Measurements from ENCODE around the gene DGKI. TPM values are rescaled to one million over a fixed set of nuclear protein-coding genes. Genes with fewer than 3 reads are reported as not detected.

Gene DGKI
- total RNA-seq, 3 donors from 2014 or later (not counting 1 experiment from before 2014, with no cell fraction given) = 0.53 TPM; not detected in 2

DNA sequence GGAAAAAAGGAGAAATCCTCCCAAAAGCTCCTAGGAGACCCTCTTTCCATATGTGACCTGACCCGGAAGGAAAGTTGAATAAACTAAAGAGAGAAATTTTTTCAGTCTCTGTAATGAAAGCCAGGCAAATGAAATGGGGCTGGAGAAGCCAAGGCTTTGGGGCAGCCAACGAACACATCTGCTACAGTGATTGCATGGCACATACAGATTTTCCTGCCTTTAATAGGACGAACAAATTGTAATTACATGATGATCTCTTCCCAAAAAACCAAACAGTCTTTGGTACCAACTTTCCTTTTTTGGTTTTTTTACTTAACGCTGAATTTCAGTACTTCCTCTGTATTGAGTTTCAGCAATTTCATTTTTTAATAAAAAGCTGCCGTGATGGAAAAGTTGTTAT is 479.8 kb downstream of the DGKI start:
- intact Hi-C loops (cut with micrococcal nuclease) = no loop called here
- H3K4me1 ChIP-seq (ENCODE audit: control insufficient read depth, insufficient read depth, low read length) = no peaks in the 10 kb centered on the region
- H3K27me3 Mint-ChIP-seq (ENCODE audit: low read depth in 2 of 2) = no peaks in the 10 kb centered on the region
- WGBS (ENCODE audit: insufficient coverage) = 81% methylated on average over 4 of the region's 5 CpGs
- no peaks in the 10 kb centered on the region for H3K4me1 Mint-ChIP-seq
- H3K27ac ChIP-seq (ENCODE audit: low read length) = no peak overlapping the region
- H3K36me3 Mint-ChIP-seq = peaks cover 6% of the 10 kb centered on the region
- H3K36me3 ChIP-seq (ENCODE audit: control insufficient read depth, insufficient read depth, low read length) = no peaks in the 10 kb centered on the region
- H3K9me3 ChIP-seq (ENCODE audit: control insufficient read depth, insufficient read depth, low read length) = peaks cover 3% of the 10 kb centered on the region
- DNase-seq = no peak
- H3K4me3 Mint-ChIP-seq = no peak overlapping the region
- TF ChIP-seq, protein P1, sequence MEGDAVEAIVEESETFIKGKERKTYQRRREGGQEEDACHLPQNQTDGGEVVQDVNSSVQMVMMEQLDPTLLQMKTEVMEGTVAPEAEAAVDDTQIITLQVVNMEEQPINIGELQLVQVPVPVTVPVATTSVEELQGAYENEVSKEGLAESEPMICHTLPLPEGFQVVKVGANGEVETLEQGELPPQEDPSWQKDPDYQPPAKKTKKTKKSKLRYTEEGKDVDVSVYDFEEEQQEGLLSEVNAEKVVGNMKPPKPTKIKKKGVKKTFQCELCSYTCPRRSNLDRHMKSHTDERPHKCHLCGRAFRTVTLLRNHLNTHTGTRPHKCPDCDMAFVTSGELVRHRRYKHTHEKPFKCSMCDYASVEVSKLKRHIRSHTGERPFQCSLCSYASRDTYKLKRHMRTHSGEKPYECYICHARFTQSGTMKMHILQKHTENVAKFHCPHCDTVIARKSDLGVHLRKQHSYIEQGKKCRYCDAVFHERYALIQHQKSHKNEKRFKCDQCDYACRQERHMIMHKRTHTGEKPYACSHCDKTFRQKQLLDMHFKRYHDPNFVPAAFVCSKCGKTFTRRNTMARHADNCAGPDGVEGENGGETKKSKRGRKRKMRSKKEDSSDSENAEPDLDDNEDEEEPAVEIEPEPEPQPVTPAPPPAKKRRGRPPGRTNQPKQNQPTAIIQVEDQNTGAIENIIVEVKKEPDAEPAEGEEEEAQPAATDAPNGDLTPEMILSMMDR (IDR thresholded peaks at IDR 0.05) = no peak
- H3K27me3 ChIP-seq (ENCODE audit: control insufficient read depth, insufficient read depth, low read length) = no peaks in the 10 kb centered on the region
- no peak overlapping the region for H3K4me3 ChIP-seq (ENCODE audit: low read length)
- no peak overlapping the region for H3K27ac Mint-ChIP-seq
- ATAC-seq = no peak
- H3K9me3 Mint-ChIP-seq = peaks cover 8 to 13% of the 10 kb centered on the region in 2 donors

DNA sequence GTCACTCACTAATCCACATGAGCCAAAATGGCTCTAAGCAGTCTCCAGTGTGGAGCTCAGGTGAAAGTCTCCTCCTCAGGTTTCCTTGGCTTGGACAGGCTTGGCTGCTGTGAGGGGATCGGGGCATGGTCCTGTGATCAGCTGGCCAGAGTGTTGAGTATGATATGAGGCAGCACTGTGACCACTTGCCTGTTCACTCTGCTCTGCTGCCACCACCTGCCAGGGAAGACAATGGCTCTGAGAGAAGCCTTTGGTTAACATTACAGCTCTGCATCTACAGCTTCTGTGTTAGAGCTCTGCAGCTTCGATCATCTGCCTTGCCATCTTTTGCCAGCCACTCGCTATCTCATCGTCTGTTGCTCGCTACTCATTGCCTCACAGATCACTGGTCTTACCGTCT is 483.1 kb downstream of the DGKI start:
- H3K27me3 ChIP-seq (ENCODE audit: control insufficient read depth, insufficient read depth, low read length) = no peaks in the 10 kb centered on the region
- ATAC-seq (no peak), DNase-seq (no peak)
- H3K4me1 Mint-ChIP-seq = no peaks in the 10 kb centered on the region
- H3K27me3 Mint-ChIP-seq (ENCODE audit: low read depth in 2 of 2) = no peaks in the 10 kb centered on the region
- intact Hi-C loops (cut with micrococcal nuclease) = no loop called here
- no peak overlapping the region for H3K27ac Mint-ChIP-seq
- no peak overlapping the region for H3K27ac ChIP-seq (ENCODE audit: low read length)
- WGBS (ENCODE audit: insufficient coverage) = 93% methylated on average over 6 of the region's 6 CpGs
- H3K4me3 ChIP-seq (ENCODE audit: low read length) = no peak overlapping the region
- TF ChIP-seq, protein P1 (IDR thresholded peaks at IDR 0.05) = no peak
- H3K9me3 ChIP-seq (ENCODE audit: control insufficient read depth, insufficient read depth, low read length) = peaks cover 7% of the 10 kb centered on the region
- H3K9me3 Mint-ChIP-seq = peaks cover 11 to 22% of the 10 kb centered on the region in 2 donors
- H3K4me1 ChIP-seq (ENCODE audit: control insufficient read depth, insufficient read depth, low read length) = no peaks in the 10 kb centered on the region
- peaks cover 6% of the 10 kb centered on the region for H3K36me3 Mint-ChIP-seq
- H3K36me3 ChIP-seq (ENCODE audit: control insufficient read depth, insufficient read depth, low read length) = no peaks in the 10 kb centered on the region
- H3K4me3 Mint-ChIP-seq = no peak overlapping the region

DNA sequence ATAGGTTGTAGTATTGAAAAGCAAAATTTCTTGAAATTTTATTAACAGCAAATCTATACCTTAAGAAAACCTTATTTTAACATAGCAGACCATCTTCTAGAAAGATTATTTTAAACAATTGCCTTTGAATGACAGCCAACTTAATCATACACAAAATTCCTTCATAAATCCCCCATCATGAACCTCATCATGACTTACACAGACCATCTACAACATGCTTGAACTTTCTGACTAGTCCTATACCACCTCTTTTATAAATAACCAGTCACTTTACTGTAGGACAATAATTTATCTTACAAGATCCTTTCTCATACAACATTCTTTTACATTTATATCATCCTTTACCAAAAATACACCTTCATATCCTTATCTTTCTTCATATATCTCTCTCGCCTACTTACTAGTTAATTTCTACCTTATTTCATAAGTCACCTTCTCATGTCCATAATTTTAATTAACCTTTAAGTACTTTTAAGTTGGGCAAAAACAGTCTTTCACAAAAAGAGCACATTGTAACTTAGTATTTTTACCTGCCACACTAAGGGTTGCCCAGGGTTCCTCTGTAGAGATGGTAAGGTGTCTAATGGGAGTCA is 486.6 kb downstream of the DGKI start:
- H3K27me3 Mint-ChIP-seq (ENCODE audit: low read depth in 2 of 2) = no peaks in the 10 kb centered on the region
- H3K27ac ChIP-seq (ENCODE audit: low read length) = no peak overlapping the region
- H3K4me1 ChIP-seq (ENCODE audit: control insufficient read depth, insufficient read depth, low read length) = no peaks in the 10 kb centered on the region
- H3K9me3 Mint-ChIP-seq = peaks cover 14 to 22% of the 10 kb centered on the region in 2 donors
- H3K27ac Mint-ChIP-seq = no peak overlapping the region
- H3K36me3 ChIP-seq (ENCODE audit: control insufficient read depth, insufficient read depth, low read length) = no peaks in the 10 kb centered on the region
- DNase-seq (no peak), ATAC-seq (no peak)
- H3K4me1 Mint-ChIP-seq = no peaks in the 10 kb centered on the region
- 93% methylated on average over 1 of the region's 1 CpG for whole genome bisulfite sequencing (ENCODE audit: insufficient coverage)
- H3K4me3 Mint-ChIP-seq = no peak overlapping the region
- intact Hi-C loops (cut with micrococcal nuclease) = no loop called here
- H3K27me3 ChIP-seq (ENCODE audit: control insufficient read depth, insufficient read depth, low read length) = no peaks in the 10 kb centered on the region
- H3K9me3 ChIP-seq (ENCODE audit: control insufficient read depth, insufficient read depth, low read length) = peaks cover 4% of the 10 kb centered on the region
- TF ChIP-seq, protein P1 (IDR thresholded peaks at IDR 0.05) = no peak
- H3K4me3 ChIP-seq (ENCODE audit: low read length) = no peak overlapping the region
- peaks cover 6% of the 10 kb centered on the region for H3K36me3 Mint-ChIP-seq

DNA sequence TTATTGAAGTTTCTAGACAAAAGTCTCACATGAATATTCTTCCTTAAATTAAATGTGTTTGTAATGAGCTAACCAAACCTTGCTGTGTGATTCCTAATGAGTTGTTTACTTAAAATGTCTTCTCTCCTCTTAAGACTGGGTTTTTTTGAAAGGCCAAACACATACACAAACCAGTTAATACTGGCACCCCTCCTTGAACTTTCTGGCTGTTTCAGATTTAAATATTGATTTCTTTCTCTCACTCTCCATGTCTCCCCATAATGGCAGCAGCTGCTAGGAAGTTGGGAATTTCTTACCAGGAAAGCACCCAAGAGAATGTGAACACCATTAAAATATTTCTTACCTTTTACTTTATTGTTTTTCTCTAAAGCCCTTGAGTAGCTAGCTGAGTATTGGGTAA is 491.8 kb downstream of the DGKI start:
- Mint-ChIP-seq H3K27ac (no peak overlapping the region), H3K4me3 (no peak overlapping the region), H3K9me3 (peaks cover 10 to 17% of the 10 kb centered on the region in 2 donors), H3K4me1 (no peaks in the 10 kb centered on the region), H3K36me3 (no peaks in the 10 kb centered on the region), H3K27me3 (ENCODE audit: low read depth in 2 of 2) (no peaks in the 10 kb centered on the region)
- H3K9me3 ChIP-seq (ENCODE audit: control insufficient read depth, insufficient read depth, low read length) = no peaks in the 10 kb centered on the region
- no peaks in the 10 kb centered on the region for H3K27me3 ChIP-seq (ENCODE audit: control insufficient read depth, insufficient read depth, low read length)
- intact Hi-C loops (cut with micrococcal nuclease) = no loop called here
- DNase-seq (no peak), ATAC-seq (no peak)
- TF ChIP-seq, protein P1 (IDR thresholded peaks at IDR 0.05) = no peak
- H3K27ac ChIP-seq (ENCODE audit: low read length) = no peak overlapping the region
- H3K4me3 ChIP-seq (ENCODE audit: low read length) = no peak overlapping the region
- H3K36me3 ChIP-seq (ENCODE audit: control insufficient read depth, insufficient read depth, low read length) = no peaks in the 10 kb centered on the region
- H3K4me1 ChIP-seq (ENCODE audit: control insufficient read depth, insufficient read depth, low read length) = no peaks in the 10 kb centered on the region

All from natural killer cell (primary cell).